A549 (cell line): ENCODE data around the gene ZNF697.
"Not testable (repeated sequence)": the region's sequence is repeated elsewhere in the genome, so short reads cannot be mapped to it uniquely, and the experiment has no call there.

Experiments used
- CTCF ChIP-seq: fragments of >200 bp; sonication (Bioruptor Twin); formaldehyde crosslinking; IDR thresholded peaks from 3 replicates; pipeline ENCODE4 v1.5.1; 2016
- EP300 ChIP-seq, 2 experiments: fragments of >200 bp; sonication (Bioruptor Twin); formaldehyde crosslinking; IDR thresholded peaks; 2 replicates in 1 of 2; 3 replicates in 1 of 2; pipeline ENCODE4 v1.6.1; 2016 to 2017
- HEYL ChIP-seq: fragments of 250-450 bp; sonication (Bioruptor Pico); IDR thresholded peaks from 2 replicates; pipeline ENCODE4 v1.8.0; 2021; ENCODE audit warnings: mild to moderate bottlenecking, moderate library complexity
- RAD21 ChIP-seq, 2 experiments: fragments of >200 bp in 1 of 2; sonication (Bioruptor Twin) in 1 of 2; formaldehyde crosslinking in 1 of 2; IDR thresholded peaks in 1 of 2; conservative IDR thresholded peaks in 1 of 2; 2 replicates in 1 of 2; 3 replicates in 1 of 2; pipeline ENCODE4 v1.6.1; 2012 to 2018; ENCODE audit warnings: inconsistent platforms in 1 of 2
- RFX5 ChIP-seq: fragments of 450-650 bp; IDR thresholded peaks from 2 replicates; pipeline ENCODE4 v1.7.1; 2014; ENCODE audit warnings: antibody characterized with exemption, mild to moderate bottlenecking, moderate library complexity
- ZC3H11A ChIP-seq: fragments of 450-650 bp; IDR thresholded peaks from 2 replicates; pipeline ENCODE4 v1.6.1; 2014; ENCODE audit warnings: antibody characterized with exemption, mild to moderate bottlenecking
- ZFP36 ChIP-seq: fragments of 450-650 bp; IDR thresholded peaks from 2 replicates; pipeline ENCODE4 v1.6.1; 2014; ENCODE audit warnings: borderline replicate concordance; ENCODE audit not compliant: partially characterized antibody
- TF ChIP-seq, protein P1 (sequence below): fragments of 200-600 bp; sonication (generic); IDR thresholded peaks from 2 replicates; pipeline ENCODE4 v1.6.1; 2016; ENCODE audit warnings: antibody characterized with exemption, mild to moderate bottlenecking, moderate library complexity
- TF ChIP-seq, protein P2 (sequence below): IDR thresholded peaks from 2 replicates; pipeline ENCODE4 v1.6.1; 2012

GRCh38 chr1:119616748-119617147 is 31.3 kb downstream of the ZNF697 start:
- not testable (repeated sequence) for TF ChIP-seq ZFP36; CTCF; RFX5; ZC3H11A; RAD21 (conservative IDR thresholded peaks at IDR 0.05 in 1 of 2, IDR thresholded peaks at IDR 0.05 in 1 of 2); HEYL (CRISPR knock-in tag); EP300 (IDR thresholded peaks at IDR 0.05)
- TF ChIP-seq, protein P1, sequence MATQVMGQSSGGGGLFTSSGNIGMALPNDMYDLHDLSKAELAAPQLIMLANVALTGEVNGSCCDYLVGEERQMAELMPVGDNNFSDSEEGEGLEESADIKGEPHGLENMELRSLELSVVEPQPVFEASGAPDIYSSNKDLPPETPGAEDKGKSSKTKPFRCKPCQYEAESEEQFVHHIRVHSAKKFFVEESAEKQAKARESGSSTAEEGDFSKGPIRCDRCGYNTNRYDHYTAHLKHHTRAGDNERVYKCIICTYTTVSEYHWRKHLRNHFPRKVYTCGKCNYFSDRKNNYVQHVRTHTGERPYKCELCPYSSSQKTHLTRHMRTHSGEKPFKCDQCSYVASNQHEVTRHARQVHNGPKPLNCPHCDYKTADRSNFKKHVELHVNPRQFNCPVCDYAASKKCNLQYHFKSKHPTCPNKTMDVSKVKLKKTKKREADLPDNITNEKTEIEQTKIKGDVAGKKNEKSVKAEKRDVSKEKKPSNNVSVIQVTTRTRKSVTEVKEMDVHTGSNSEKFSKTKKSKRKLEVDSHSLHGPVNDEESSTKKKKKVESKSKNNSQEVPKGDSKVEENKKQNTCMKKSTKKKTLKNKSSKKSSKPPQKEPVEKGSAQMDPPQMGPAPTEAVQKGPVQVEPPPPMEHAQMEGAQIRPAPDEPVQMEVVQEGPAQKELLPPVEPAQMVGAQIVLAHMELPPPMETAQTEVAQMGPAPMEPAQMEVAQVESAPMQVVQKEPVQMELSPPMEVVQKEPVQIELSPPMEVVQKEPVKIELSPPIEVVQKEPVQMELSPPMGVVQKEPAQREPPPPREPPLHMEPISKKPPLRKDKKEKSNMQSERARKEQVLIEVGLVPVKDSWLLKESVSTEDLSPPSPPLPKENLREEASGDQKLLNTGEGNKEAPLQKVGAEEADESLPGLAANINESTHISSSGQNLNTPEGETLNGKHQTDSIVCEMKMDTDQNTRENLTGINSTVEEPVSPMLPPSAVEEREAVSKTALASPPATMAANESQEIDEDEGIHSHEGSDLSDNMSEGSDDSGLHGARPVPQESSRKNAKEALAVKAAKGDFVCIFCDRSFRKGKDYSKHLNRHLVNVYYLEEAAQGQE, result not testable (repeated sequence)
- TF ChIP-seq, protein P2, sequence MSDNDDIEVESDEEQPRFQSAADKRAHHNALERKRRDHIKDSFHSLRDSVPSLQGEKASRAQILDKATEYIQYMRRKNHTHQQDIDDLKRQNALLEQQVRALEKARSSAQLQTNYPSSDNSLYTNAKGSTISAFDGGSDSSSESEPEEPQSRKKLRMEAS, result not testable (repeated sequence)
